GM12891 (cell line): Measurements from ENCODE around the gene PSMD1.

ENCODE experiments used
- POLR2AphosphoS5 ChIP-seq: IDR thresholded peaks from 2 replicates; pipeline ENCODE4 v1.6.1; 2011; ENCODE audit warnings: low read depth, low read length, control low read depth
- SPI1 ChIP-seq: IDR thresholded peaks from 2 replicates; pipeline ENCODE4 v1.6.1; 2011; ENCODE audit warnings: low read depth, low read length, control low read depth

DNA sequence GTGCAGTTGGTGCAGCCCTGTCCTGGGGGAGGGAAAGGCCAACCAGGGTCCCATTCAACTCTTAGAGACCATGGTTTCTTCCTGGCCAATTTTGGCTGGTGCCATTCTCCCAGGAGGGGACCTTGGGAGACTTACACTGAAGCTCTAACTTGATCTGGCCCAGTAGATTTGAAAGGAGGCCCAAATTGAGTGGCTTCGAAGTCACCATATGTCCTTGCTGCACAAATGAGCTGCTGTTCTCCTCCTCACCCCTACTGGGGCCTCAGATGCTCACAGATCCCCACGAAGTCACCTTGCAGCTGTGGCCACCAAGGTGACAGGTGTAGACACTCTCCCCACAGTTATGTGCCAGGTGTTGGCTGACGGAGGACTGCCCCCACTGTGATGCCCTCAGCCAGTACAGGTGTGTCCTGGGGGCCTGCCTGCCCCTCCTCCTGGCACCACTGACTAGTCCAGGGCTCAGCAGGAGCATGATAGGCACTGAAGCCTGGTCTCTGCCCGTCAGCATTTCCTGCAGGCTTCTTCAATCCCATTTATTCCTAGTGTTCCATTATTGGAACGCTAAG is 24.0 kb upstream of the PSMD1 start:
- TF ChIP-seq SPI1, result no peak
- TF ChIP-seq POLR2AphosphoS5, result no peak
